Measurements from ENCODE around the gene SLC43A1.

Gene SLC43A1

DNA sequence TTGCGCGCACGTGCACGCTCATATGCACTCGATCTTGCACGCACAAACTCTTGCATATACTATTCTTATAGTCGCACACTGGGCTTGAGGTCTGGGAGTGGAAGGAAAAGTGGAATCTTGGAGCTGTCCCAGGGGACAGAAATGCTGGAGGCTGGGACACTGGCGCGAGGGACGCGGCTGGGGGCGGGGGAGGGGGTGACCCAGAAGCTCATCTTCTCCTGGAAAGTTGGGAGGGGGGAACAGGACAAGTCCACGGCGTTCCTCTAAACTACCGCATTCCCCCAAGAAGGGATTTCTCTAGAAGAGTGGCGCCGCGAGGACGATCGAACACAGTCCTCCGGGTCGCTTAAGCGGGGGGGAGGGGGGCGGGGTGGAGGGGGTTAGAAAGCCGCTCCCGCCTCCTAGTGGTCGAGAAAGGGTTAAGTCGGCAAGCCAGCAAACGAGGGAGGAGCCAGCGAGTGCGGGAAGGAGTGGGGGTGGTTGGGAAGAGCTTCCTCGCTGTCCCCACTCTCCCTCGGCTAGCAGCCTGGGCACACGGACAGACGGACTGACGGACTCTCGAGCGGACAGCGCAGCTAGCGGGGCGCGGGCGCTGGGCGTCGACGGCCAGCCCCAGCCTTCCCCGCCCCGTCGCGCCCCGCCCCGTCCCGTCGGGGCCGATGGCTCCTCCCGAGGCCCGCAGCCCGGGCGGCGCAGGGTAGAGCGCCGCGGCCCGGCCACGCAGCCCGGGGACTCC, 55.3 kb downstream of the SLC43A1 start, which contains the start of gene RTN4RL2:
Gene RTN4RL2, plus strand, starts transcription at position 507 of the 736 bp plus-strand sequence. CDS start 338 bp downstream, outside the sequence.
- H3K27ac ChIP-seq (ENCODE audit: poor library complexity, severe bottlenecking) = no peak within 1 kb of the TSS
- ATAC-seq (ENCODE audit: low read depth) (peak; percentile 22), DNase-seq (ENCODE audit: low spot score) (no peak)
- TF ChIP-seq, protein P1, sequence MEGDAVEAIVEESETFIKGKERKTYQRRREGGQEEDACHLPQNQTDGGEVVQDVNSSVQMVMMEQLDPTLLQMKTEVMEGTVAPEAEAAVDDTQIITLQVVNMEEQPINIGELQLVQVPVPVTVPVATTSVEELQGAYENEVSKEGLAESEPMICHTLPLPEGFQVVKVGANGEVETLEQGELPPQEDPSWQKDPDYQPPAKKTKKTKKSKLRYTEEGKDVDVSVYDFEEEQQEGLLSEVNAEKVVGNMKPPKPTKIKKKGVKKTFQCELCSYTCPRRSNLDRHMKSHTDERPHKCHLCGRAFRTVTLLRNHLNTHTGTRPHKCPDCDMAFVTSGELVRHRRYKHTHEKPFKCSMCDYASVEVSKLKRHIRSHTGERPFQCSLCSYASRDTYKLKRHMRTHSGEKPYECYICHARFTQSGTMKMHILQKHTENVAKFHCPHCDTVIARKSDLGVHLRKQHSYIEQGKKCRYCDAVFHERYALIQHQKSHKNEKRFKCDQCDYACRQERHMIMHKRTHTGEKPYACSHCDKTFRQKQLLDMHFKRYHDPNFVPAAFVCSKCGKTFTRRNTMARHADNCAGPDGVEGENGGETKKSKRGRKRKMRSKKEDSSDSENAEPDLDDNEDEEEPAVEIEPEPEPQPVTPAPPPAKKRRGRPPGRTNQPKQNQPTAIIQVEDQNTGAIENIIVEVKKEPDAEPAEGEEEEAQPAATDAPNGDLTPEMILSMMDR (IDR thresholded peaks at IDR 0.05; ENCODE audit: poor library complexity, severe bottlenecking) = peak; percentile 43
- H3K9me3 ChIP-seq (ENCODE audit: severe bottlenecking) = no peaks in the 10 kb centered on the region
- H3K4me1 ChIP-seq (ENCODE audit: insufficient read depth, poor library complexity, severe bottlenecking) = no peaks in the 10 kb centered on the region
- no peaks in the 10 kb centered on the region for H3K36me3 ChIP-seq (ENCODE audit: low read depth)
- peak within 1 kb of the TSS; percentile 26 for H3K4me3 ChIP-seq (ENCODE audit: severe bottlenecking)
- H3K27me3 ChIP-seq (ENCODE audit: insufficient read depth, poor library complexity, severe bottlenecking) = peaks cover 42% of the 10 kb centered on the region

DNA sequence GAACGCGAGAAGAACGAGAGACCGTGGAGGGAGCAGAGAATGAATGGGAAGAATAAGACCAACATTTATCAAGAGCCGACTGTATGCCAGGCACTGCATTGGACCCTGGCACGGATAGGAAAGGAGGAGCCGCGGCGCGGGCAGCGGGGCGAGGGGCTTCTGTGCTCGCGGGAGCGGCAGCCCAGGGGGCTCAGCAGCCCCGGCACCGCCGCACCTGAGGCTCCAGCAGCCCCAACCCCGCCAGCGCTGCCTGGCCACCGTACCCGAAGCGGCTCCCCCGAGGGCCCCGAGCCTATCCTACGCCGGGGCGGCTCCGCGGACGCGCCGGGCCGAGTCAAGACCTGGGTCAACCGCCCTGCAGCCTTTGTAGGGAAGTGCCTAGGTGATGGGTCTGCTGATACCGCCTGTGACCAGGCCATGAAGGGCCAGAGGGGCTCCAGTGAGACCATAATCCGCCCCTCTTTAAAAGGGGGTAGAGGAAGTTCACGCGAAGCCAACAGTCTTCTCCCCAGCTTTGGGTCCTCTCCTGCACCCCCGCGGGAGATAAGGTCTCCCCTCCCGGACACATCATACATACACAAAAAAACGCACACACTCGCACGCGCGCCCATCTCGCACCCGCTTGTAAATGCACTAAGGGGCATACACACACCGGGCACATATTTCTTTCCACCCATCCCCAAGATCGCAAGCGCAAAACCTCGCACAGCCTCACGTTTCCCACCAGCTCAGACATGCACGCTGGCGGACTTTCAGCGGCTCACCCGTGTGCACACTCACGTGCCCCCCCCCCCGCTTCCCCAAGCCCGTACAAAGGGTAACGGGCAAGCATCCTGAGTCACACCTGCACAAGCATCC, 56.1 kb downstream of the SLC43A1 start:
- no peaks in the 10 kb centered on the region for H3K4me1 ChIP-seq (ENCODE audit: insufficient read depth, poor library complexity, severe bottlenecking)

DNA sequence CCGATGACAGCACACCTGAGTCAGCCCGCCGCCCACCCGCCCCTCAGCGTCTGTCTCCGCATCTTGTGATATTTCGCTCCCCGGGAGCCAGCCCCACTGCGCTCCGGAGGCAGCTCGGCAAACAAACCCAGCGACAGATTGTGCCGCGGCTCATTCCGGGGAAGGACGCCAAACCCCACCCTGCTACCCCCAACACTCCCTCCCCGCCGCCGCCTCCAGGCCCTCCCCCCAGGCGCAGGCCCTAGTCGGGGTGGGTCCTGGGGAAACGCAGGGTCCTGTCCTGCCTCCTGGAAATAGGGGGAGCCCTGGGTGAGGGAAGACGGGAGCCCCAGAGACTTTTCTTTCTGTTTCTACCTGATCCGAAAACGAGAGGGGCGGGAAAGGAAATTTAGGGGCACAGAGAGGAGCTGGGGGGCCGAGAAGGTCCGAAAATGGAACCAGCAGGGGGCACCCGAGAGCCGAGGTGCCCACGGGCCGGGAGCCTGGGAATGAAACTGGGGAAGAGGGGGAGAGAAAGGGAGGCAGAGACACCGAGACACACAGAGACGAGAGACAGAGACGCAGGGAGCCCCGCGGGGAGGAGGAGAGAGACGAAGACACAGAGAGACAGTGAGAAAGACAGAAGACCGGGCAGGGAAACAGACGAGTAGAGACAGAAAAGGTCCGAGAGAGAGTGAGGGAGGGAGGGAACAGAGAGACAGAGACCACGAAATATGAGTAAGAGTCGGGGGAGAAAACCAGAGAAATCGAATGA, 56.9 kb downstream of the SLC43A1 start:
- ATAC-seq (ENCODE audit: low read depth) = no peak; the same call in 2 of the 3 replicates
- Histone ChIP-seq H3K36me3 (ENCODE audit: low read depth) (no peaks in the 10 kb centered on the region), H3K4me1 (ENCODE audit: insufficient read depth, poor library complexity, severe bottlenecking) (no peaks in the 10 kb centered on the region), H3K27ac (ENCODE audit: poor library complexity, severe bottlenecking) (no peak overlapping the region), H3K4me3 (ENCODE audit: severe bottlenecking) (peak overlapping the region; percentile 13), H3K9me3 (ENCODE audit: severe bottlenecking) (no peaks in the 10 kb centered on the region), H3K27me3 (ENCODE audit: insufficient read depth, poor library complexity, severe bottlenecking) (peaks cover 42% of the 10 kb centered on the region)
- DNase-seq (ENCODE audit: low spot score) = no peak
- TF ChIP-seq, protein P1 (IDR thresholded peaks at IDR 0.05; ENCODE audit: poor library complexity, severe bottlenecking) = peak; percentile 93

More for the DNA sequence above, 56.1 kb downstream of the SLC43A1 start:
- no peak overlapping the region for H3K27ac ChIP-seq (ENCODE audit: poor library complexity, severe bottlenecking)
- TF ChIP-seq, protein P1 (IDR thresholded peaks at IDR 0.05; ENCODE audit: poor library complexity, severe bottlenecking) = no peak
- no peaks in the 10 kb centered on the region for H3K36me3 ChIP-seq (ENCODE audit: low read depth)
- ATAC-seq (ENCODE audit: low read depth) (no peak), DNase-seq (ENCODE audit: low spot score) (no peak)
- no peaks in the 10 kb centered on the region for H3K9me3 ChIP-seq (ENCODE audit: severe bottlenecking)
- peaks cover 42% of the 10 kb centered on the region for H3K27me3 ChIP-seq (ENCODE audit: insufficient read depth, poor library complexity, severe bottlenecking)
- H3K4me3 ChIP-seq (ENCODE audit: severe bottlenecking) = peak overlapping the region; percentile 13

DNA sequence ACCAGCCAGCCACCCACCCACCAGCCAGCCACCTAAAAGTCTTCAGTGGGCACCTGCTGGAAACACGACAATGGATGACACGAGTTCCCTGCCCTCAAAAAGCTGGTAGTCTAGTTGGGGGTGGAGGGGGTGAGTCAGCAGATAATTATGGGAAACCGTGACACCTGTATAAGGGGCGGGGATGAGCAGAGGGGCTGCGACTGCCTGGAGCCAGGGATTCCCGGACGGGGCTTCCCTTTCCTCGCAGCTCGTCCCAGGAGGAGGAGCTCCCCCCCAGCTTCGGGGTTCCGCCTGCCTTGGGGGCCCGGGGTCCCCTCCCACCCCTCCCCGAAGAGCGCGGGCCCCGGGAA, 57.5 kb downstream of the SLC43A1 start:
- H3K27me3 ChIP-seq (ENCODE audit: insufficient read depth, poor library complexity, severe bottlenecking) = peaks cover 42% of the 10 kb centered on the region
- no peaks in the 10 kb centered on the region for H3K9me3 ChIP-seq (ENCODE audit: severe bottlenecking)
- no peaks in the 10 kb centered on the region for H3K4me1 ChIP-seq (ENCODE audit: insufficient read depth, poor library complexity, severe bottlenecking)
- H3K27ac ChIP-seq (ENCODE audit: poor library complexity, severe bottlenecking) = no peak overlapping the region
- ATAC-seq (ENCODE audit: low read depth) (peak; percentile 31), DNase-seq (ENCODE audit: low spot score) (no peak)
- H3K36me3 ChIP-seq (ENCODE audit: low read depth) = no peaks in the 10 kb centered on the region
- TF ChIP-seq, protein P1 (IDR thresholded peaks at IDR 0.05; ENCODE audit: poor library complexity, severe bottlenecking) = no peak
- peak overlapping the region; percentile 13 for H3K4me3 ChIP-seq (ENCODE audit: severe bottlenecking)
